H1 (cell line): ENCODE data around the gene GPLD1. TPM values are rescaled to one million over a fixed set of nuclear protein-coding genes. Genes with fewer than 3 reads are reported as not detected.

Experiments
- CTCF ChIA-PET: fragments of 300-600 bp; sonication (Branson Sonifier 250); formaldehyde crosslinking; loops from one replicate; lab custom pipeline; 2021; ENCODE audit not compliant: partially characterized antibody; lab: Charles Lee
- POLR2A ChIA-PET: fragments of 300-600 bp; sonication (Branson Sonifier 250); formaldehyde crosslinking; loops from one replicate; lab custom pipeline; 2021; ENCODE audit warnings: inconsistent platforms; ENCODE audit not compliant: partially characterized antibody; lab: Charles Lee
- DNase-seq, 2 experiments: peaks; one replicate each; pipeline versions ENCODE4 v3.0.0 to v3.0.0-alpha.2; 2010 to 2022; ENCODE audit warnings: low spot score in 2 of 2, low read depth in 1 of 2, mixed read lengths in 1 of 2
- FAIRE-seq: peaks from 2 replicates; lab custom pipeline; 2011; peaks lifted over from hg19 to GRCh38; lab: Jason Lieb, UNC
- H2AFZ ChIP-seq: 2 replicates; pipeline ENCODE4 v1.8.1; 2012; ENCODE audit warnings: low read length, inconsistent platforms
- H2AK5ac ChIP-seq: 2 replicates; pipeline ENCODE4 v1.6.1; 2013; ENCODE audit warnings: low read depth, low read length
- H2BK120ac ChIP-seq: replicated peaks from 2 replicates; pipeline ENCODE3; 2013; ENCODE audit warnings: low read depth, low read length, inconsistent platforms
- H2BK12ac ChIP-seq: 2 replicates; pipeline ENCODE4 v1.6.1; 2013; ENCODE audit warnings: low read depth, low read length
- H2BK15ac ChIP-seq: 2 replicates; pipeline ENCODE4 v1.6.1; 2013; ENCODE audit warnings: low read length
- H2BK20ac ChIP-seq: 2 replicates; pipeline ENCODE4 v1.6.1; 2013; ENCODE audit warnings: low read length
- H2BK5ac ChIP-seq: 2 replicates; pipeline ENCODE4 v1.6.1; 2013; ENCODE audit warnings: low read depth, low read length
- H3K14ac ChIP-seq: 2 replicates; pipeline ENCODE4 v1.6.1; 2013; ENCODE audit warnings: inconsistent platforms; ENCODE audit not compliant: insufficient read length
- H3K18ac ChIP-seq: 2 replicates; pipeline ENCODE4 v1.6.1; 2013; ENCODE audit warnings: low read length; ENCODE audit errors: extremely low read depth
- H3K23ac ChIP-seq: 2 replicates; pipeline ENCODE4 v1.6.1; 2013; ENCODE audit warnings: inconsistent platforms; ENCODE audit not compliant: insufficient read length
- H3K23me2 ChIP-seq: 2 replicates; pipeline ENCODE4 v1.6.1; 2013; ENCODE audit warnings: low read depth, low read length
- H3K27ac ChIP-seq: 2 replicates; pipeline ENCODE4 v1.6.1; 2011; ENCODE audit warnings: low read depth, low read length, inconsistent platforms
- H3K27me3 ChIP-seq, 4 experiments: replicated peaks in 1 of 4; 1 replicate in 1 of 4; 2 replicates in 3 of 4; pipeline versions ENCODE4 v1.6.1 to v1.8.1; 2011 to 2013; ENCODE audit warnings: low read length in 3 of 4, mild to moderate bottlenecking in 3 of 4, inconsistent platforms in 2 of 4, mixed read lengths in 2 of 4, moderate library complexity in 1 of 4; ENCODE audit not compliant: control insufficient read depth in 3 of 4, insufficient read depth in 3 of 4; ENCODE audit errors: extremely low read depth in 1 of 4
- H3K36me3 ChIP-seq, 4 experiments: 2 replicates each; pipeline versions ENCODE4 v1.6.1 to v1.8.1; 2011 to 2013; ENCODE audit warnings: mild to moderate bottlenecking in 4 of 4, low read length in 3 of 4, moderate library complexity in 2 of 4, control low read depth in 1 of 4, inconsistent platforms in 1 of 4; ENCODE audit not compliant: insufficient read depth in 4 of 4, control insufficient read depth in 2 of 4
- H3K4ac ChIP-seq: replicated peaks from 2 replicates; pipeline ENCODE3; 2013; ENCODE audit warnings: low read length, low read depth, mixed read lengths, inconsistent platforms; ENCODE audit not compliant: insufficient read length
- H3K4me1 ChIP-seq, 4 experiments: replicated peaks in 1 of 4; 1 replicate in 1 of 4; 2 replicates in 3 of 4; pipeline versions ENCODE4 v1.6.1 to v1.8.1; 2011 to 2013; ENCODE audit warnings: low read length in 3 of 4, inconsistent platforms in 2 of 4, mixed read lengths in 1 of 4; ENCODE audit not compliant: insufficient read depth in 4 of 4, control insufficient read depth in 3 of 4
- H3K4me2 ChIP-seq, 2 experiments: 2 replicates each; pipeline versions ENCODE4 v1.6.1 to v1.8.1; 2011 to 2013; ENCODE audit warnings: low read depth in 2 of 2, low read length in 2 of 2, control low read depth in 1 of 2, inconsistent platforms in 1 of 2, mild to moderate bottlenecking in 1 of 2; ENCODE audit not compliant: insufficient read depth in 1 of 2
- H3K4me3 ChIP-seq, 4 experiments: fragments of 200-600, 300-600 bp in 1 of 4; sonication (generic), shearing (Covaris generic), sonication (Bioruptor Twin) in 1 of 4; 2 replicates each; pipeline versions ENCODE4 v1.5.1 to v1.8.1; 2011 to 2016; ENCODE audit warnings: low read length in 4 of 4, low read depth in 3 of 4, control low read depth in 2 of 4, inconsistent platforms in 2 of 4, mild to moderate bottlenecking in 2 of 4, mixed read lengths in 1 of 4, moderate library complexity in 1 of 4; ENCODE audit not compliant: insufficient read depth in 2 of 4; ENCODE audit errors: extremely low read depth in 1 of 4
- H3K56ac ChIP-seq: replicated peaks from 2 replicates; pipeline ENCODE3; 2013; ENCODE audit warnings: low read depth, mild to moderate bottlenecking, mixed read lengths, low read length, inconsistent platforms; ENCODE audit not compliant: insufficient read length
- H3K79me1 ChIP-seq: 2 replicates; pipeline ENCODE4 v1.6.1; 2013; ENCODE audit warnings: low read depth, low read length, control low read depth
- H3K79me2 ChIP-seq, 2 experiments: 2 replicates each; pipeline versions ENCODE4 v1.6.1 to v1.8.1; 2012 to 2013; ENCODE audit warnings: low read length in 2 of 2, mild to moderate bottlenecking in 2 of 2, inconsistent platforms in 1 of 2; ENCODE audit not compliant: insufficient read depth in 2 of 2, control insufficient read depth in 1 of 2
- H3K9ac ChIP-seq, 4 experiments: replicated peaks in 1 of 4; 1 replicate in 1 of 4; 2 replicates in 3 of 4; pipeline versions ENCODE4 v1.6.1 to v1.8.1; 2011 to 2013; ENCODE audit warnings: low read depth in 3 of 4, low read length in 3 of 4, control low read depth in 2 of 4, mild to moderate bottlenecking in 2 of 4, moderate library complexity in 2 of 4, inconsistent platforms in 1 of 4; ENCODE audit errors: extremely low read depth in 1 of 4
- H3K9me3 ChIP-seq, 2 experiments: 2 replicates each; pipeline versions ENCODE4 v1.6.1 to v1.8.1; 2012 to 2013; ENCODE audit warnings: mild to moderate bottlenecking in 2 of 2, moderate library complexity in 2 of 2, control low read depth in 1 of 2, inconsistent platforms in 1 of 2, low read depth in 1 of 2, low read length in 1 of 2, mixed read lengths in 1 of 2; ENCODE audit not compliant: insufficient read depth in 2 of 2
- H4K20me1 ChIP-seq, 2 experiments: replicated peaks in 1 of 2; 2 replicates each; pipeline versions ENCODE3 to v1.8.1; 2011 to 2013; ENCODE audit warnings: inconsistent platforms in 2 of 2, low read length in 2 of 2, mild to moderate bottlenecking in 1 of 2; ENCODE audit not compliant: insufficient read depth in 2 of 2, control insufficient read depth in 1 of 2
- H4K5ac ChIP-seq: 2 replicates; pipeline ENCODE4 v1.6.1; 2013; ENCODE audit warnings: low read length, low read depth, mixed read lengths, inconsistent platforms; ENCODE audit not compliant: insufficient read length
- H4K8ac ChIP-seq: 2 replicates; pipeline ENCODE4 v1.8.0; 2013; ENCODE audit warnings: mild to moderate bottlenecking, moderate library complexity, low read length, inconsistent platforms; ENCODE audit not compliant: insufficient read depth; ENCODE audit errors: extremely low read depth
- H4K91ac ChIP-seq: replicated peaks from 2 replicates; pipeline ENCODE3; 2013; ENCODE audit warnings: low read length, mixed read lengths, inconsistent platforms; ENCODE audit not compliant: insufficient read length
- CHD1 ChIP-seq: IDR thresholded peaks from 2 replicates; pipeline ENCODE4 v1.6.1; 2012; ENCODE audit warnings: low read depth, low read length, improper control_type of control experiment
- CREB1 ChIP-seq: IDR thresholded peaks from 2 replicates; pipeline ENCODE4 v1.6.1; 2012; ENCODE audit warnings: inconsistent platforms
- KDM5A ChIP-seq: fragments of 200-600 bp; IDR thresholded peaks from 2 replicates; pipeline ENCODE4 v1.7.1; 2012; ENCODE audit warnings: mild to moderate bottlenecking, low read length, inconsistent platforms, mixed read lengths
- NRF1 ChIP-seq: IDR thresholded peaks from 2 replicates; pipeline ENCODE4 v1.6.1; 2011; ENCODE audit warnings: mild to moderate bottlenecking, low read depth, low read length, improper control_type of control experiment
- RFX5 ChIP-seq: IDR thresholded peaks from 2 replicates; pipeline ENCODE4 v1.6.1; 2011; ENCODE audit warnings: low read depth, low read length, improper control_type of control experiment, borderline replicate concordance
- SAP30 ChIP-seq: fragments of 300-600 bp; sonication (generic); IDR thresholded peaks from 2 replicates; pipeline ENCODE4 v1.7.1; 2012; ENCODE audit warnings: low read length, moderate library complexity, mild to moderate bottlenecking, inconsistent platforms; ENCODE audit not compliant: insufficient read depth, insufficient replicate concordance
- WGBS, 2 experiments: shearing (Covaris generic) in 1 of 2; methylation state at CpG; one replicate each; pipeline versions ENCODE4 v1.1.6 to v1.1.7; 2013 to 2015; ENCODE audit warnings: low lambda C conversion rate in 2 of 2, mixed read lengths in 2 of 2, inconsistent platforms in 1 of 2, low coverage in 1 of 2, missing lambda C conversion rate in 1 of 2; ENCODE audit not compliant: insufficient replicate concordance in 2 of 2, insufficient coverage in 1 of 2, insufficient read length in 1 of 2; ENCODE audit errors: extremely low coverage in 1 of 2, missing lambda C conversion rate in 1 of 2; 5-methylcytosine and 5-hydroxymethylcytosine counted together
- polyA plus RNA-seq, 7 experiments: library from polyadenylated mRNA; depleted of rRNA in 3 of 7; stranded (reverse) in 5 of 7; unstranded in 2 of 7; fragments of >200 nt in 5 of 7; fragments of 200-250 nt in 2 of 7; gene quantifications; 1 replicate in 5 of 7; 2 replicates in 1 of 7; 4 replicates in 1 of 7; pipeline versions ENCODE4 v1.2.1 to v1.2.3, GENCODE V29; 2011 to 2013; ENCODE audit warnings: missing spikeins in 2 of 7, mixed read lengths in 2 of 7
- total RNA-seq: library from RNA; stranded (reverse); fragmentation: NEBNext Ultra II Directional; extraction: Animal tissue kit (Norgen Biotek cat#: 25700); gene quantifications from 2 replicates; pipeline ENCODE4 v1.2.1, GENCODE V29; 2021
- TF ChIP-seq, protein P1 (sequence below): IDR thresholded peaks from 2 replicates; pipeline ENCODE4 v1.6.1; 2012; ENCODE audit warnings: inconsistent platforms
- TF ChIP-seq, protein P2 (sequence below): IDR thresholded peaks from 2 replicates; pipeline ENCODE4 v1.6.1; 2012; ENCODE audit warnings: inconsistent platforms

Gene GPLD1
- total and polyA plus RNA-seq, 2 of the 8 experiments (the other 6 are each of a cell fraction or from before 2014, with no cell fraction given): 3.7 to 5.3 TPM

DNA sequence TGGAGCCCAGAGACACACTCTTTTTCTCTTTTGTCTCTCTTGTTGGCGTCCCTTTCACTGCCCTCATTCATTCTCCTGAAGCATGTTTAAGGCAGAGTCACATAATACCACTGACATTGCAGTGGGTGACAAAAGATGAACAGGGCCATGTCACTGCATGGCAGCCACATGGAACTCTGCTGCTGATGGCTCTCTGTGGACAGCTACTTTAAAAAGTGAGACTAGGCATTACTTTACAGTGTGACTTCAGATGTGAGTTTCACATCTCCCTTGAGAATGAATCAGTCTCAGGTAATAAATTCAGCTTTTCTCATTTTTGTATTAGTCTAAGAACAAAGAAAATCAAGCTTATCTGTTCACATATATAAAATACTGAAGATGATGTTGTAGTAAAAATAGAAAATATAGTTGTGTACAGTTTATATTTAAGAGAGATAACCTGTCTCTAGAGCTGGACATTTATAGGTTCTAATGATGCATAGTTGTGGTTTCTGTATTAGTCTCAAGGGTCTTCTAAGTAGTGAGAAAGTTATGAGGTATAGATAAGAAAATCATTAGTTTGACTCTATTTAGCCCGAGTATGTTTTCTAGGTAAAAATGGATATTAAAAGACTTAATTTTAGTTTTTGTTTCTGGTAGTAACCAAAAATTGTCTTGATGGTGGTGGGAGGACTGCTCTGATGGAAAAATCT is 80.5 kb downstream of the GPLD1 start:
- no peak overlapping the region for H3K18ac ChIP-seq
- FAIRE-seq: no peak

More for the DNA sequence above, 80.5 kb downstream of the GPLD1 start:
- Histone ChIP-seq H3K4me1 (peaks cover 0 to 4% (median 2%) of the 10 kb centered on the region in 4 experiments; a peak in 4 of 7 replicates), H3K4me2 (no peak overlapping the region), H3K9ac (no peak overlapping the region), H3K4me3 (no peak overlapping the region), H3K23me2 (peaks cover 2% of the 10 kb centered on the region), H2AK5ac (no peak overlapping the region), H4K5ac (no peak overlapping the region), H2BK12ac (no peak overlapping the region), H3K27ac (peak overlapping the region; percentile 26; the same call in 1 of the 2 replicates), H2BK15ac (no peak overlapping the region), H2BK20ac (no peak overlapping the region), H3K36me3 (peaks cover 6 to 91% (median 37%) of the 10 kb centered on the region in 4 experiments; a peak in 7 of 8 replicates), H4K8ac (no peak overlapping the region), H3K9me3 (no peaks in the 10 kb centered on the region), H3K4ac (no peak overlapping the region), H3K27me3 (no peaks in the 10 kb centered on the region)
- no peak for DNase-seq
- POLR2A ChIA-PET: interaction anchor here (0.8 to 1.4 kb wide), 4 partner anchors 13 to 18 kb away, joined by 3 to 4 read pairs (median 3); no protein-coding TSS in a partner anchor
- TF ChIP-seq, protein P1, sequence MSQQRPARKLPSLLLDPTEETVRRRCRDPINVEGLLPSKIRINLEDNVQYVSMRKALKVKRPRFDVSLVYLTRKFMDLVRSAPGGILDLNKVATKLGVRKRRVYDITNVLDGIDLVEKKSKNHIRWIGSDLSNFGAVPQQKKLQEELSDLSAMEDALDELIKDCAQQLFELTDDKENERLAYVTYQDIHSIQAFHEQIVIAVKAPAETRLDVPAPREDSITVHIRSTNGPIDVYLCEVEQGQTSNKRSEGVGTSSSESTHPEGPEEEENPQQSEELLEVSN: no peak
- TF ChIP-seq CREB1 (no peak), NRF1 (no peak), CHD1 (no peak), RFX5 (no peak), SAP30 (no peak), KDM5A (no peak)
- TF ChIP-seq, protein P2, sequence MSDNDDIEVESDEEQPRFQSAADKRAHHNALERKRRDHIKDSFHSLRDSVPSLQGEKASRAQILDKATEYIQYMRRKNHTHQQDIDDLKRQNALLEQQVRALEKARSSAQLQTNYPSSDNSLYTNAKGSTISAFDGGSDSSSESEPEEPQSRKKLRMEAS: no peak
- TF ChIP-seq, all 59 proteins: peak for 0
- Histone ChIP-seq H4K20me1 (peaks cover 2 to 4% of the 10 kb centered on the region in 2 experiments), H2BK5ac (no peak overlapping the region; the same call in 1 of the 2 replicates), H2AFZ (no peak overlapping the region), H3K56ac (no peak overlapping the region), H3K79me2 (peaks cover 2 to 69% of the 10 kb centered on the region in 2 experiments; a peak in 2 of 4 replicates), H3K23ac (no peak overlapping the region), H2BK120ac (no peak overlapping the region), H3K79me1 (no peaks in the 10 kb centered on the region), H4K91ac (no peak overlapping the region), H3K14ac (no peak overlapping the region)
- CTCF ChIA-PET: interaction anchor here (0.6 to 0.9 kb wide), 2 partner anchors 16 to 30 kb away, joined by 3 read pairs; no protein-coding TSS in a partner anchor
- 95% methylated on average over 2 of the region's 2 CpGs; no CpG with 5 or more reads in 1 of the 2 experiments for WGBS, 2 experiments
